Endothelial cell of umbilical vein (primary cell): Measurements from ENCODE around the gene CLIC4. TPM values are rescaled to one million over a fixed set of nuclear protein-coding genes. Genes with fewer than 3 reads are reported as not detected.

Source experiments
- BruUV-seq: library from RNA; stranded (reverse); fragments of 400-500 nt; replicated peaks from 2 replicates; lab custom pipeline; 2021; lab: Mats Ljungman, UMichigan
- CTCF ChIA-PET: fragments of 300-600, 350-600 bp; sonication (Branson Sonifier 250); formaldehyde crosslinking; loops from one replicate; lab custom pipeline; 2021; ENCODE audit warnings: antibody characterized with exemption, inconsistent platforms; lab: Charles Lee
- POLR2A ChIA-PET: fragments of 300-600, 350-600 bp; sonication (Branson Sonifier 250); formaldehyde crosslinking; loops from one replicate; lab custom pipeline; 2021; ENCODE audit warnings: antibody characterized with exemption, inconsistent platforms; lab: Charles Lee
- DNase-seq: peaks from one replicate; pipeline ENCODE4 v3.0.0-alpha.2; 2011; ENCODE audit warnings: low read depth, low spot score
- FAIRE-seq: peaks from 2 replicates; lab custom pipeline; 2011; peaks lifted over from hg19 to GRCh38; lab: Jason Lieb, UNC
- H2AFZ ChIP-seq: 2 replicates; pipeline ENCODE4 v1.6.0; 2012; ENCODE audit warnings: low read depth, low read length, control low read depth, inconsistent platforms
- H3K27ac ChIP-seq: 2 replicates; pipeline ENCODE4 v1.5.1; 2011; ENCODE audit warnings: low read depth, mild to moderate bottlenecking, control low read depth, low read length, moderate library complexity; ENCODE audit not compliant: insufficient read depth
- H3K27me3 ChIP-seq, 2 experiments: 2 replicates each; pipeline versions ENCODE4 v1.6.0 to v1.6.1; 2011; ENCODE audit warnings: low read length in 2 of 2, mixed read lengths in 1 of 2; ENCODE audit not compliant: control insufficient read depth in 2 of 2, insufficient read depth in 2 of 2
- H3K36me3 ChIP-seq, 2 experiments: 2 replicates in 1 of 2; 3 replicates in 1 of 2; pipeline ENCODE4 v1.5.1; 2011; ENCODE audit warnings: low read length in 2 of 2, mild to moderate bottlenecking in 1 of 2, moderate library complexity in 1 of 2; ENCODE audit not compliant: control insufficient read depth in 2 of 2, insufficient read depth in 2 of 2; ENCODE audit errors: extremely low read depth in 1 of 2
- H3K4me1 ChIP-seq: 3 replicates; pipeline ENCODE4 v1.5.1; 2011; ENCODE audit warnings: mild to moderate bottlenecking, low read length; ENCODE audit not compliant: control insufficient read depth, insufficient read depth; ENCODE audit errors: extremely low read depth
- H3K4me2 ChIP-seq: 2 replicates; pipeline ENCODE4 v1.6.1; 2011; ENCODE audit warnings: low read length, control low read depth, mixed read lengths; ENCODE audit not compliant: insufficient read depth
- H3K4me3 ChIP-seq, 3 experiments: fragments of 200-600 bp in 1 of 3; sonication (generic), shearing (Covaris generic) in 1 of 3; replicated peaks in 1 of 3; 2 replicates each; pipeline ENCODE4 v1.5.1; 2011 to 2016; ENCODE audit warnings: control low read depth in 3 of 3, low read length in 3 of 3, mild to moderate bottlenecking in 2 of 3, inconsistent platforms in 1 of 3, low read depth in 1 of 3, moderate library complexity in 1 of 3; ENCODE audit not compliant: insufficient read depth in 1 of 3
- H3K79me2 ChIP-seq: 2 replicates; pipeline ENCODE4 v1.6.0; 2012; ENCODE audit warnings: low read length, inconsistent platforms; ENCODE audit not compliant: control insufficient read depth, insufficient read depth
- H3K9ac ChIP-seq: replicated peaks from 2 replicates; pipeline ENCODE3; 2011; ENCODE audit warnings: low read length, control low read depth; ENCODE audit not compliant: insufficient read depth; ENCODE audit errors: extremely low read depth
- H3K9me1 ChIP-seq: replicated peaks from 3 replicates; pipeline ENCODE4 v1.6.0; 2011; ENCODE audit warnings: mild to moderate bottlenecking, low read length; ENCODE audit not compliant: control insufficient read depth, insufficient read depth; ENCODE audit errors: extremely low read depth
- H3K9me3 ChIP-seq: replicated peaks from 2 replicates; pipeline ENCODE4 v1.5.1; 2012; ENCODE audit warnings: low read length, inconsistent platforms; ENCODE audit not compliant: control insufficient read depth, insufficient read depth
- H4K20me1 ChIP-seq: replicated peaks from 2 replicates; pipeline ENCODE3; 2011; ENCODE audit warnings: mild to moderate bottlenecking, low read length; ENCODE audit not compliant: control insufficient read depth, insufficient read depth; ENCODE audit errors: extremely low read depth
- CTCF ChIP-seq, 2 donors: IDR thresholded peaks; 1 replicate in 1 of 2; 2 replicates in 1 of 2; pipeline ENCODE4 v1.5.1; 2011; ENCODE audit warnings: low read length in 2 of 2, mild to moderate bottlenecking in 2 of 2, moderate library complexity in 2 of 2, control low read depth in 1 of 2, inconsistent platforms in 1 of 2, low read depth in 1 of 2; ENCODE audit not compliant: insufficient read depth in 1 of 2; ENCODE audit errors: extremely low read depth in 1 of 2
- EZH2 ChIP-seq: IDR thresholded peaks from 2 replicates; pipeline ENCODE4 v1.6.1; 2012; ENCODE audit warnings: borderline replicate concordance, low read depth, mild to moderate bottlenecking, moderate library complexity, low read length, inconsistent platforms; ENCODE audit not compliant: severe bottlenecking
- FOS ChIP-seq: IDR thresholded peaks from 2 replicates; pipeline ENCODE4 v1.6.1; 2011; ENCODE audit warnings: mild to moderate bottlenecking, low read length, moderate library complexity, borderline replicate concordance; ENCODE audit not compliant: insufficient read depth
- GATA2 ChIP-seq: IDR thresholded peaks from 2 replicates; pipeline ENCODE4 v1.7.0; 2011; ENCODE audit warnings: low read depth, mild to moderate bottlenecking, moderate library complexity, mixed read lengths, low read length; ENCODE audit not compliant: insufficient read length, insufficient read depth
- JUN ChIP-seq: IDR thresholded peaks from 2 replicates; pipeline ENCODE4 v1.6.1; 2011; ENCODE audit warnings: borderline replicate concordance, low read depth; ENCODE audit not compliant: insufficient read length, insufficient read depth
- MAX ChIP-seq: IDR thresholded peaks from 2 replicates; pipeline ENCODE4 v1.6.1; 2011; ENCODE audit not compliant: insufficient read depth, insufficient read length
- MYC ChIP-seq: IDR thresholded peaks from one replicate; pipeline ENCODE4 v1.6.1; 2011; ENCODE audit warnings: mild to moderate bottlenecking, low read depth, low read length
- POLR2A ChIP-seq: IDR thresholded peaks from 2 replicates; pipeline ENCODE4 v1.6.1; 2012; ENCODE audit warnings: low read depth, mild to moderate bottlenecking, control low read depth, low read length
- POLR2AphosphoS5 ChIP-seq: IDR thresholded peaks from 2 replicates; pipeline ENCODE4 v1.6.1; 2012; ENCODE audit warnings: low read depth, mild to moderate bottlenecking, control low read depth, low read length, moderate library complexity; ENCODE audit not compliant: insufficient read depth
- dilution Hi-C: fragments of 300-500 bp; cut with MboI; formaldehyde crosslinking; loops from one replicate; pipeline ENCODE4 v1.15.0; 2019; ENCODE audit warnings: low sequenced_read_pairs; ENCODE audit not compliant: extremely low pct_ligation_motif_present
- intact Hi-C: fragments of 100-400 bp; cut with micrococcal nuclease; formaldehyde crosslinking; loops from one replicate; pipeline ENCODE4 v1.10.0; 2022
- polyA plus RNA-seq, 4 experiments: library from polyadenylated mRNA; depleted of rRNA in 3 of 4; stranded (reverse) in 3 of 4; unstranded in 1 of 4; fragments of >200 nt; gene quantifications; 2 replicates each; pipeline versions ENCODE4 v1.2.1 to v1.2.3, GENCODE V29; 2011 to 2012; ENCODE audit warnings: missing spikeins in 1 of 4
- total RNA-seq: library from RNA; stranded (reverse); gene quantifications from 2 replicates; pipeline ENCODE4 v1.2.3, GENCODE V29; 2021

The CLIC4 gene
- total and polyA plus RNA-seq, 2 donors (not counting 3 experiments of a cell fraction or from before 2014, with no cell fraction given) = 97.5 to 330 TPM

GRCh38 chr1:24696041-24696755, 49.0 kb upstream of the CLIC4 start:
- no peaks in the 10 kb centered on the region for H3K79me2 ChIP-seq
- intact Hi-C loops (no loop called here), dilution Hi-C loops (no loop called here)
- no peak for DNase-seq
- no peaks in the 10 kb centered on the region for H3K27me3 ChIP-seq
- H3K27ac ChIP-seq = no peak overlapping the region
- no peaks in the 10 kb centered on the region for H3K36me3 ChIP-seq
- BruUV-seq = no TSS peak
- H3K4me2 ChIP-seq = no peak overlapping the region
- H3K4me1 ChIP-seq = peaks cover 19% of the 10 kb centered on the region
- H4K20me1 ChIP-seq = no peaks in the 10 kb centered on the region
- ChIA-PET POLR2A (no interaction called here), CTCF (interaction anchor here (0.7 to 1.7 kb wide), 6 partner anchors 8 to 202 kb away, joined by 3 to 9 read pairs (median 4); no protein-coding TSS in a partner anchor)
- no peak overlapping the region for H3K4me3 ChIP-seq
- H3K9me1 ChIP-seq = no peaks in the 10 kb centered on the region
- TF ChIP-seq JUN = no peak
- no peak for TF ChIP-seq CTCF (IDR thresholded peaks at IDR 0.05; ENCODE audit: extremely low read depth in 1 of 2, insufficient read depth in 1 of 2, low read depth in 1 of 2, low read length in 2 of 2)
- TF ChIP-seq MAX = no peak
- TF ChIP-seq EZH2 = no peak
- no peak for TF ChIP-seq GATA2
- TF ChIP-seq POLR2A = no peak
- no peak for TF ChIP-seq MYC
- no peak for TF ChIP-seq POLR2AphosphoS5
- no peak for TF ChIP-seq FOS
- H2AFZ ChIP-seq = peak overlapping the region; percentile 12
- H3K9ac ChIP-seq = no peak overlapping the region
- no peaks in the 10 kb centered on the region for H3K9me3 ChIP-seq
- FAIRE-seq = no peak
